Endothelial cell of umbilical vein (primary cell): ENCODE measurements around the gene DNAJC28.

Experiments
- EZH2 ChIP-seq: IDR thresholded peaks from 2 replicates; pipeline ENCODE4 v1.6.1; 2012; ENCODE audit warnings: borderline replicate concordance, low read depth, mild to moderate bottlenecking, moderate library complexity, low read length, inconsistent platforms; ENCODE audit not compliant: severe bottlenecking
- GATA2 ChIP-seq: IDR thresholded peaks from 2 replicates; pipeline ENCODE4 v1.7.0; 2011; ENCODE audit warnings: low read depth, mild to moderate bottlenecking, moderate library complexity, mixed read lengths, low read length; ENCODE audit not compliant: insufficient read length, insufficient read depth
- MYC ChIP-seq: IDR thresholded peaks from one replicate; pipeline ENCODE4 v1.6.1; 2011; ENCODE audit warnings: mild to moderate bottlenecking, low read depth, low read length
- POLR2A ChIP-seq: IDR thresholded peaks from 2 replicates; pipeline ENCODE4 v1.6.1; 2012; ENCODE audit warnings: low read depth, mild to moderate bottlenecking, control low read depth, low read length
- POLR2AphosphoS5 ChIP-seq: IDR thresholded peaks from 2 replicates; pipeline ENCODE4 v1.6.1; 2012; ENCODE audit warnings: low read depth, mild to moderate bottlenecking, control low read depth, low read length, moderate library complexity; ENCODE audit not compliant: insufficient read depth
- TF ChIP-seq, protein P1 (sequence below), 2 donors: IDR thresholded peaks; 1 replicate in 1 of 2; 2 replicates in 1 of 2; pipeline ENCODE4 v1.5.1; 2011; ENCODE audit warnings: low read length in 2 of 2, mild to moderate bottlenecking in 2 of 2, moderate library complexity in 2 of 2, control low read depth in 1 of 2, inconsistent platforms in 1 of 2, low read depth in 1 of 2; ENCODE audit not compliant: insufficient read depth in 1 of 2; ENCODE audit errors: extremely low read depth in 1 of 2

DNA sequence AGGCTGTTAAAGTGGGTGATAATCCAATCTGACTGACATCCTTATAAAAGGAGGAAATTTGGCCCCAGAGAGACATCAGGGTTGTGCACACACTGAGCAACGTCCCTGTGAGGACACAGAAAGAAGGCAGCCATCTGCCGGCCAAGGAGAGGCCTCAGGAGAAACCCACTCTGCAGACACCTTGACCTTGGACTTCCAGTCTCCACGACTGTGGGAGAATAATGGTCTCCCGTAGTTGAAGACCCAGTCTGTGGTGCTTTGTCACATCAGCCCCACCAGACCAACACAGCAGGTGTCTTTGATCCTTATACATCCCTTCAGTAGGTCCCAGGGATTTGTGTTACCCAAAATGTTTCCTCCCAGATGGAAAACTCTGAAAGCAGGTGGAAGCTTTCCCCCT is 4.2 kb upstream of the DNAJC28 start:
- TF ChIP-seq, protein P1, sequence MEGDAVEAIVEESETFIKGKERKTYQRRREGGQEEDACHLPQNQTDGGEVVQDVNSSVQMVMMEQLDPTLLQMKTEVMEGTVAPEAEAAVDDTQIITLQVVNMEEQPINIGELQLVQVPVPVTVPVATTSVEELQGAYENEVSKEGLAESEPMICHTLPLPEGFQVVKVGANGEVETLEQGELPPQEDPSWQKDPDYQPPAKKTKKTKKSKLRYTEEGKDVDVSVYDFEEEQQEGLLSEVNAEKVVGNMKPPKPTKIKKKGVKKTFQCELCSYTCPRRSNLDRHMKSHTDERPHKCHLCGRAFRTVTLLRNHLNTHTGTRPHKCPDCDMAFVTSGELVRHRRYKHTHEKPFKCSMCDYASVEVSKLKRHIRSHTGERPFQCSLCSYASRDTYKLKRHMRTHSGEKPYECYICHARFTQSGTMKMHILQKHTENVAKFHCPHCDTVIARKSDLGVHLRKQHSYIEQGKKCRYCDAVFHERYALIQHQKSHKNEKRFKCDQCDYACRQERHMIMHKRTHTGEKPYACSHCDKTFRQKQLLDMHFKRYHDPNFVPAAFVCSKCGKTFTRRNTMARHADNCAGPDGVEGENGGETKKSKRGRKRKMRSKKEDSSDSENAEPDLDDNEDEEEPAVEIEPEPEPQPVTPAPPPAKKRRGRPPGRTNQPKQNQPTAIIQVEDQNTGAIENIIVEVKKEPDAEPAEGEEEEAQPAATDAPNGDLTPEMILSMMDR (IDR thresholded peaks at IDR 0.05; ENCODE audit: extremely low read depth in 1 of 2, insufficient read depth in 1 of 2, low read depth in 1 of 2, low read length in 2 of 2) = no peak
- TF ChIP-seq POLR2AphosphoS5 (no peak), POLR2A (no peak), MYC (no peak), EZH2 (no peak), GATA2 (no peak)
